Fibroblast of skin of abdomen (primary cell): ENCODE data around the gene CFAP92.

Experiments
- DNase-seq: peaks from one replicate; pipeline ENCODE4 v3.0.0-alpha.2; 2013

The CFAP92 gene

GRCh38 chr3:128861491-128861890, 132.4 kb downstream of the CFAP92 start:
- no peak for DNase-seq
